Fibroblast of the aortic adventitia (primary cell): ENCODE measurements around the gene APLF. TPM values are rescaled to one million over a fixed set of nuclear protein-coding genes. Genes with fewer than 3 reads are reported as not detected.

Source experiments
- DNase-seq: peaks from one replicate; pipeline ENCODE4 v3.0.0-alpha.2; 2010; ENCODE audit warnings: low read depth
- H3K4me3 ChIP-seq: 2 replicates; pipeline ENCODE4 v1.5.1; 2011; ENCODE audit warnings: low read depth, mild to moderate bottlenecking, control low read depth, low read length, moderate library complexity
- total RNA-seq: library from RNA; depleted of rRNA; stranded (reverse); fragments of >200 nt; gene quantifications from 2 replicates; pipeline ENCODE4 v1.2.3, GENCODE V29; 2012; ENCODE audit warnings: low replicate concordance
- TF ChIP-seq, protein P1 (sequence below): IDR thresholded peaks from 2 replicates; pipeline ENCODE4 v1.5.1; 2011; ENCODE audit warnings: mild to moderate bottlenecking, low read length, control low read depth, inconsistent platforms; ENCODE audit not compliant: insufficient read depth

APLF gene
- total RNA-seq, 1 donor = 6.8 TPM

DNA sequence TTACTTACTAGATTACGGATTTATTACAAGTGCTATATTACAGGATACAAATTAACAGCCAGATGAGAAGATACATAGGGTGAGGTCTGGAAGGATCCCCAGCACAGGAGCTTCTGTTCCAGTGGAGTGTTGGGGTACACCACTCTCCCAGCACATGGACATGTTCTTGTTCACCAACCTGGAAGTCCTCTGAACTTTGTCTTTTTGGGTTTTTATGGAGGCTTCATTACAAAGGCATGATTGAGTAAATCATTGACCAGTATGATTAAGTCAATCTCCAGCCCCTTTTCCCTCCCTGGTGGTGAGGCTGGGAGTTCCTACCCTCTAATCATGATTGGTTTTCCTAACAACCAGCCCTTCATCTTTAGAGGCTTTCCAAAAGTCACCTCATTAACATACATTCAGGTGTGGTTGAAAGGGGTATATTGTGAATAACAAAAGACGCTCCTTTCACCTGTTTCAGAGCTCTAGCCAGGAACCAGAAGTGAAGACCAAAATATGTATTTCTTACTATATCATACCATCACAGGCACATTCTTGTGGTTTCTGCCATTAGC is 38.3 kb downstream of the APLF start:
- TF ChIP-seq, protein P1, sequence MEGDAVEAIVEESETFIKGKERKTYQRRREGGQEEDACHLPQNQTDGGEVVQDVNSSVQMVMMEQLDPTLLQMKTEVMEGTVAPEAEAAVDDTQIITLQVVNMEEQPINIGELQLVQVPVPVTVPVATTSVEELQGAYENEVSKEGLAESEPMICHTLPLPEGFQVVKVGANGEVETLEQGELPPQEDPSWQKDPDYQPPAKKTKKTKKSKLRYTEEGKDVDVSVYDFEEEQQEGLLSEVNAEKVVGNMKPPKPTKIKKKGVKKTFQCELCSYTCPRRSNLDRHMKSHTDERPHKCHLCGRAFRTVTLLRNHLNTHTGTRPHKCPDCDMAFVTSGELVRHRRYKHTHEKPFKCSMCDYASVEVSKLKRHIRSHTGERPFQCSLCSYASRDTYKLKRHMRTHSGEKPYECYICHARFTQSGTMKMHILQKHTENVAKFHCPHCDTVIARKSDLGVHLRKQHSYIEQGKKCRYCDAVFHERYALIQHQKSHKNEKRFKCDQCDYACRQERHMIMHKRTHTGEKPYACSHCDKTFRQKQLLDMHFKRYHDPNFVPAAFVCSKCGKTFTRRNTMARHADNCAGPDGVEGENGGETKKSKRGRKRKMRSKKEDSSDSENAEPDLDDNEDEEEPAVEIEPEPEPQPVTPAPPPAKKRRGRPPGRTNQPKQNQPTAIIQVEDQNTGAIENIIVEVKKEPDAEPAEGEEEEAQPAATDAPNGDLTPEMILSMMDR = no peak
- DNase-seq = no peak
- H3K4me3 ChIP-seq = no peak overlapping the region

DNA sequence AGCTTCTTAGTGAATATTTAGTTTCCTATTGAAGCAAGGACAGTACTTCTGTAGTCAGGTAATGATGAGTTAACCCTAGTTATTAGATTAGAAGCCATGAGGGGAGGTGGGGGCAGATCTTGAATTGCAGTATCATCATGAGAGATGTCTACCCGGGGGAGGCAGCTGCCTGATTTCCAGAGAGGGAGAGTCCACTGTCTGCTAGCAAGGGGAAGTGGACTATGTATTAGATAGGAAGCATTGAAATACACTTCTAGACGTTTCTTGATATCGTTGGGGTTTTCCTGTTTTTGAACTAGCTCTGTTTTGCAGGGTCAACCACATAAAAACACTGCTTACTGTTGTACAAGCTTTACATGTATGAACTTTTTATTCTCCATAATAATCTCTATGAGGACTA is 38.8 kb downstream of the APLF start:
- no peak overlapping the region for H3K4me3 ChIP-seq
- DNase-seq = no peak
- TF ChIP-seq, protein P1 = no peak

DNA sequence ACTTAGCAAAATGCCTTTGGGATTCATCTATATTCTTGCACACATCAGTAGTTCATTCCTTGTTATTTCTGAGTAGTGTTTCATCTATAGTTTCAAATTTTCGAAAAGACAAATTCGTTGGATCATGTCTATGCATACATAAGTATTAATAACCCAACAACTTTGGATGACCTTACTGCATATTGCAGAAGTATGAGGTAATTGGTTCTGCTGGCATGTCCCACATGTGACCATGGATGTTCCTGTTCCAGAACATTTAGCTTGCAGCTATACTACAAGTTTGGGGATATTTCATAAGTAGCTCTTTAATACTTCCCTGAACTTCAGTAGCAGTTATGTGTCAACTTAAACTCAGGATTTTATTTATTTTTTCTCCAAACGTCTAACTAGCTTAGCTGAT is 44.9 kb downstream of the APLF start:
- DNase-seq = no peak
- H3K4me3 ChIP-seq = no peak overlapping the region

DNA sequence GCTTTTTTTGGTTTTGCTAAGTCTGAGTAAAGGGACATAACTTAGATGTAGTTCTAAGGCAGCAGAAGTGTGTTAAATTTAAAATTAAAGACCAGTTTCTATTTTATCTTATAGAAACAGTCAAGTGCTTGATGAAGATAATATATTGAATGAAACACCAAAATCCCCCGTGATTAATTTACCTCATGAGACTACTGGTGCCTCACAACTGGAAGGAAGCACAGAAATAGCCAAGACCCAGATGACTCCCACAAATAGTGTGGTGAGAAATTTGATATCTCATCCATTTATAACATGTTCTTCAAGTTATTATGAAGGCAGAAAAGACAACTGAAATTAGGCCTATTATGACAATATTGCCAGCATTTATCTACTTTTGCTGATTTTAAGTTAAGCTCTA is 45.6 kb downstream of the APLF start:
- DNase-seq = no peak
- no peak overlapping the region for H3K4me3 ChIP-seq
- TF ChIP-seq, protein P1 = no peak

More for the DNA sequence above, 44.9 kb downstream of the APLF start:
- TF ChIP-seq, protein P1 = no peak

DNA sequence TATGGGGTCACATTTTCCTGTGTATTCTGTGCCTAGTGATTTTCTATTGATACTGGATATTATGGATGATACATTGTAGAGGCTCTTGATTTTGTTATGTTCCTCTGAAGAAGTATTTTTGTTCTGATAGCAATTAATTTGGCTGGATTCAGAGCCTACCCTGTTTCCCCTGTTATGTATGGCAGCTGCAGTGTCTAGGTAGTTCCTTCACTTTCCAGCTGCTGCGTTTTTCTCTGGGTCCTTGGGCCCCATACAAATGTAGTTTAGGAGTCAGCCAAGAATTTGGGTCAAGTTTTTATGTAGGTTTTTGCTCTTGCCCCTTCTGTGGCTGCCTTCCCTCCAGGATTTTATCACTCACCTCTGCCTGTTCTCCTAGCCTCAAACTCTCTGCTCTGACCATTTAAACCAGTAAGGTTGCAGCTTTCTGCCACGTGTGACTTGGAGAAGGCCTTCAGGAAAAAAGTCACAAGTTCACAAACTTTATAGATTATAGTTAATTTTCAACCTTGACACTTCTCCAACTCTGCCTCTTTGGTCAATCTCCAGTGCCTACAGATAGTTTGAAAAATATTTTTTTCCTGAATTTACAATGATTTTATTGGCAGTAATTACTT is 47.0 kb downstream of the APLF start:
- DNase-seq = no peak
- TF ChIP-seq, protein P1 = no peak
- H3K4me3 ChIP-seq = no peak overlapping the region

DNA sequence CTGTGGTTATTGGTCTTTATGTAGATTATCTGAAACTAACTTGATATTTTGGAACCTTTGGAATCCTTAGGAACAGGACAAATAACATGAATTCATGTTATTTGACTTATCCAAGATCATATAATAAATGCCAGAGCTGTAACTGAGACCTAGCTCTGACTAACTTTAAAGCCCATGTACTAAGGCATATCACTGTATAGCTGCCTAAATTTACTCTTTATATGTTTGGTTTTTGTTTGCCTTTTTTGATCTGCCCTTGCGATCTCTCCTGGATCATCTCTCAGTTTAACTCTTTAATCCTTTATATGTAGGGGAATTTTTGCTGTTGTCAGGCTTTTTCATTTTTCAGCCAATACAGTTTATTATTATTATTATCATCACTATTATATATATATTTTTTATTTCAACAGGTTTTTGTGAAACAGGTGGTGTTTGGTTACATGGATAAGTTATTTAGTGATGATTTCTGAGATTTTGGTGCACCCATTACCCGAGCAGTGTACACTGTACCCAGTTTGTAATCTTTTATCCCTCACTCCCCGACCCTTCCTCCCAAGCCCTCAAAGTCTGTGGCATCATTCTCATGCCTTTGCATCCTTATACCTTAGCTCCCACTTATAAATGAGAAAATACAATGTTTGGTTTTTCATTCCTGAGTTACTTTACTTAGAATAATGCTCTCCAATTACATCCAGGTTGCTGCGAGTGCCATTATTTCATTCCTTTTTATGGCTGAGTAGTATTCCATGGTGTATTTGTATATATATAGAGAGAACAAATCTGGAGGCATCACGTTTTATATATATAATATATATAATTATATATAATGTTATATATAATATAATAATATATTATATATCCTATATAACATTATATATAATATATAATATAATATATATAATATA is 48.9 kb downstream of the APLF start:
- H3K4me3 ChIP-seq = no peak overlapping the region
- no peak for DNase-seq
- TF ChIP-seq, protein P1 = no peak
